HEK293 (cell line): ENCODE measurements around the gene ABCB9.
A peak's percentile ranks its signal among the peaks of the same experiment; 100 is the strongest.
"Not testable (repeated sequence)": the region's sequence is repeated elsewhere in the genome, so short reads cannot be mapped to it uniquely, and the experiment has no call there.

Experiments
- CTCF ChIA-PET: fragments of 350-600 bp; formaldehyde crosslinking; extraction: SDS; loops from one replicate; lab custom pipeline; 2021; ENCODE audit warnings: antibody characterized with exemption; lab: Yijun Ruan, JAX
- POLR2A ChIA-PET: fragments of 300-600 bp; formaldehyde crosslinking; extraction: SDS; loops from one replicate; lab custom pipeline; 2020; ENCODE audit warnings: antibody characterized with exemption, inconsistent platforms; lab: Yijun Ruan, JAX
- H3K27ac ChIP-seq: fragments of 200-500 bp; sonication (Bioruptor generic); 2 replicates; pipeline ENCODE4 v1.5.1; 2014; ENCODE audit warnings: low read depth, low read length, control low read depth, inconsistent platforms; ENCODE audit errors: extremely low read depth
- H3K36me3 ChIP-seq, 2 experiments: fragments of 200-500 bp in 1 of 2; sonication (Bioruptor generic) in 1 of 2; 1 replicate in 1 of 2; 2 replicates in 1 of 2; pipeline ENCODE4 v1.5.1; 2014 to 2017; ENCODE audit warnings: inconsistent platforms in 2 of 2, low read length in 2 of 2; ENCODE audit not compliant: control insufficient read depth in 2 of 2, insufficient read depth in 1 of 2
- H3K4me1 ChIP-seq: fragments of 200-500 bp; sonication (Bioruptor generic); 2 replicates; pipeline ENCODE4 v1.5.1; 2014; ENCODE audit warnings: mild to moderate bottlenecking, low read length, inconsistent platforms; ENCODE audit not compliant: control insufficient read depth, insufficient read depth
- H3K4me3 ChIP-seq: 2 replicates; pipeline ENCODE4 v1.5.1; 2011; ENCODE audit warnings: low read depth, mild to moderate bottlenecking, control low read depth, low read length, moderate library complexity
- H3K9me3 ChIP-seq: fragments of 200-500 bp; sonication (Bioruptor generic); 2 replicates; pipeline ENCODE4 v1.5.1; 2014; ENCODE audit warnings: low read depth, low read length, inconsistent platforms; ENCODE audit not compliant: control insufficient read depth, insufficient read depth
- EGR2 ChIP-seq: fragments of 450-650 bp; formaldehyde crosslinking; IDR thresholded peaks from 2 replicates; pipeline ENCODE4 v1.5.1; 2016; ENCODE audit warnings: low read depth, missing biosample characterization, missing genetic modification characterization
- GFI1B ChIP-seq: fragments of 450-650 bp; formaldehyde crosslinking; IDR thresholded peaks from 2 replicates; pipeline ENCODE4 v1.5.1; 2016; ENCODE audit warnings: missing biosample characterization, missing genetic modification characterization
- KLF10 ChIP-seq: fragments of 450-650 bp; IDR thresholded peaks from 2 replicates; pipeline ENCODE4 v1.5.1; 2018; ENCODE audit warnings: missing biosample characterization, mild to moderate bottlenecking, missing genetic modification characterization
- KLF8 ChIP-seq: fragments of 450-650 bp; formaldehyde crosslinking; IDR thresholded peaks from 2 replicates; pipeline ENCODE4 v1.5.1; 2016; ENCODE audit warnings: missing biosample characterization, missing genetic modification characterization
- PRDM1 ChIP-seq: fragments of 450-650 bp; formaldehyde crosslinking; IDR thresholded peaks from 2 replicates; pipeline ENCODE4; 2016; ENCODE audit warnings: missing biosample characterization, missing genetic modification characterization
- SP7 ChIP-seq: fragments of 450-650 bp; formaldehyde crosslinking; IDR thresholded peaks from 2 replicates; pipeline ENCODE4 v1.5.1; 2016; ENCODE audit warnings: missing biosample characterization, missing genetic modification characterization
- ZBTB7A ChIP-seq: fragments of 450-650 bp; formaldehyde crosslinking; IDR thresholded peaks from 2 replicates; pipeline ENCODE4 v1.5.1; 2016; ENCODE audit warnings: low read depth, missing biosample characterization, missing genetic modification characterization
- ZNF121 ChIP-seq: fragments of 450-650 bp; formaldehyde crosslinking; IDR thresholded peaks from 2 replicates; pipeline ENCODE4 v1.5.1; 2016; ENCODE audit warnings: missing biosample characterization, missing genetic modification characterization
- ZNF184 ChIP-seq: fragments of 450-650 bp; IDR thresholded peaks from 2 replicates; pipeline ENCODE4 v1.5.1; 2018; ENCODE audit warnings: missing biosample characterization, mild to moderate bottlenecking, missing genetic modification characterization
- ZNF600 ChIP-seq: fragments of 450-650 bp; formaldehyde crosslinking; IDR thresholded peaks from 2 replicates; pipeline ENCODE4 v1.5.1; 2016; ENCODE audit warnings: missing biosample characterization, missing genetic modification characterization
- ZNF843 ChIP-seq: fragments of 450-650 bp; formaldehyde crosslinking; IDR thresholded peaks from 2 replicates; pipeline ENCODE4 v1.5.1; 2016; ENCODE audit warnings: missing biosample characterization, missing genetic modification characterization
- TF ChIP-seq, protein P1 (sequence below): fragments of 450-650 bp; formaldehyde crosslinking; IDR thresholded peaks from 2 replicates; pipeline ENCODE4 v1.5.1; 2017; ENCODE audit warnings: missing biosample characterization, missing genetic modification characterization
- TF ChIP-seq, protein P2 (sequence below): fragments of 450-650 bp; formaldehyde crosslinking; IDR thresholded peaks from 2 replicates; pipeline ENCODE4 v1.5.1; 2016; ENCODE audit warnings: missing biosample characterization, missing genetic modification characterization, low read depth
- TF ChIP-seq, protein P3 (sequence below): fragments of 450-650 bp; formaldehyde crosslinking; IDR thresholded peaks from 2 replicates; pipeline ENCODE4 v1.5.1; 2017; ENCODE audit warnings: missing biosample characterization, missing genetic modification characterization
- TF ChIP-seq, protein P4 (sequence below): fragments of 450-650 bp; formaldehyde crosslinking; IDR thresholded peaks from 2 replicates; pipeline ENCODE4 v1.5.1; 2016; ENCODE audit warnings: missing biosample characterization, missing genetic modification characterization

Gene ABCB9

DNA sequence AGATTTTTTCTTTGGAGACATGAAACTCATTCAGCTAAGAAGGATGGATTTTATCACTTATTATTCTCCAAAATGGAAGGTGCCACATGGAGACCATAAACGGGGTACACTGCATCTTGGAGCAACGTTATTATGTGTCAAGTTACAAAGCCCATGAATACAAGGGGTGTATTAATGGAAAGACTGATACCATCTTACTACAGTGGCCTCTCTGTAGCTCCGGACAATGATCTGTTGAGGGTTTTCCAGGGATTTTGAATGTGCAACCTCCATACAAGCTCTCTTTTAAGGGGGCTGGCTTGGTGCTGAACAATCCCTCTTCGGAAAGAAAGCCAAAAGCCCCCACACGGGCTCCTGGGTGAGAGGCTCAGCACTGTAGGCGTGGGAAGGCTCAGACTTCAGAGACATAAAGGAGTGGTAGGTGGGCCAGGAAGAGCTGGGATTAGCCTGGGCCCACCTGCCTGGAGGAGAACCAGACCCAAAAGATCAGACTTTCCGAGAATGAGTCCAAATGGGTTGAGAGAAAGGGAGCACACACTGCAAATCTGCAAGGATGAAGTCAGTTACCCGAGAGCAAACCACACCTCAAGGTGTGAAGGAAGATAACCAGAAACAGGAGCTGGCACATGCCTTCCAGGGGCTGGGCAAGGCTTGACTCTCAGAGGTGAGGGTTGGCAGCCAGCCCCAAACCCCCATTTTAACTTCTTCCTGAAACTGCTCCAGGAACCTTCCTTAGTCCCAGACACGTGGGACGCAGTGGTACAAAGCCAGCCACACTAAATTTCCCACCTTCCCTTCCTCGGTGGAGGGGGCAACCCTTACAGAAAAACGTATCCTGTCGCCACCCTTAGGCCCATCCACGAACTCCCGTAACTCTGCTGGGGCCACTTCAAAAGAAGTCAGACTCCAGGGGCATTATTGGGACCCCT is 71.8 kb downstream of the ABCB9 start (continued):
- TF ChIP-seq, protein P1, sequence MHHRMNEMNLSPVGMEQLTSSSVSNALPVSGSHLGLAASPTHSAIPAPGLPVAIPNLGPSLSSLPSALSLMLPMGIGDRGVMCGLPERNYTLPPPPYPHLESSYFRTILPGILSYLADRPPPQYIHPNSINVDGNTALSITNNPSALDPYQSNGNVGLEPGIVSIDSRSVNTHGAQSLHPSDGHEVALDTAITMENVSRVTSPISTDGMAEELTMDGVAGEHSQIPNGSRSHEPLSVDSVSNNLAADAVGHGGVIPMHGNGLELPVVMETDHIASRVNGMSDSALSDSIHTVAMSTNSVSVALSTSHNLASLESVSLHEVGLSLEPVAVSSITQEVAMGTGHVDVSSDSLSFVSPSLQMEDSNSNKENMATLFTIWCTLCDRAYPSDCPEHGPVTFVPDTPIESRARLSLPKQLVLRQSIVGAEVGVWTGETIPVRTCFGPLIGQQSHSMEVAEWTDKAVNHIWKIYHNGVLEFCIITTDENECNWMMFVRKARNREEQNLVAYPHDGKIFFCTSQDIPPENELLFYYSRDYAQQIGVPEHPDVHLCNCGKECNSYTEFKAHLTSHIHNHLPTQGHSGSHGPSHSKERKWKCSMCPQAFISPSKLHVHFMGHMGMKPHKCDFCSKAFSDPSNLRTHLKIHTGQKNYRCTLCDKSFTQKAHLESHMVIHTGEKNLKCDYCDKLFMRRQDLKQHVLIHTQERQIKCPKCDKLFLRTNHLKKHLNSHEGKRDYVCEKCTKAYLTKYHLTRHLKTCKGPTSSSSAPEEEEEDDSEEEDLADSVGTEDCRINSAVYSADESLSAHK, result no peak
- no peak for TF ChIP-seq SP7 (tag by site-specific recombination)

DNA sequence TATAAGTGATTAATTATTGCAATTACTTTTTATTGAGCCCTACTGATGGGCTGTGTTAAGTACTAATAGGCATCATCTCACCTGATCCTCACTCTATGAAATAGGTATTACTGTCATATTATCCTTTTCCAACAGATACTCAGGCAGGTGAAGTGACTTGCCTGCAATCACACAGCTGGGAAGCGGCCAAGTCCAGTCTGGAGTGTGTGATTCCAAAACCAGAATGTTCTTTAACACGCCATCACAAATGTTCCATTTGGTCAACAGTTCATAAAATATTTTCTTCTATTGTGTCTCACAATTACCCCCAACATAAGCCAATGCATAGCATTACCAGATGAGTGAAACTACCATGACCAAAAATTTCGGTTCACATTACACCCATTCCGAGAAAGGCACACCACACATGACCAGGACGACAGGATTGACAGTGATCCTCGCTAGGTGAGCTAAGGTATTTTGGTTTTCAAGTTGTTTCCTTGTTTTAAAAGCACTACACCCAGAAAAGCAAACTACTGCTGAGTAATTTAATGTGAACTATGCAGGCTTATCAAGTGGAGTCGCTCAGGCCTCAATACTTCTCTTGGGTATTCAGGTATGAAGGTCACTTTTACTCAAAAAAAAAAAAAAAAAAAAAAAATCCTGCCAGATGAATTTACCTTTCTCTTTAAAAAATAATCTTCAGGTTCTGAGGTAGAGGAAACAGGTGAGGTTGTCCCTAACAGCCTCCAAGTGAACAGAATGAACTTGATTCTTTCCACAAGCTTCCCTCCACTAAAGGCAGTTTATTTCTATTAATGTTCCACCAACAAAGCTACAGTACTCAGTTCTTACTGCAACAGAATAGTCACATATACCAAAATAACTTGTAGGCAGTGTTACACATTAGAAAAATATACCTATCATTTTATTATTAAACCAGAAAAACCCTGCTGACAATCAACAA is 72.8 kb downstream of the ABCB9 start:
- CTCF ChIA-PET, result interaction anchor here (0.8 to 2.1 kb wide), 5 partner anchors 10 to 33 kb away, joined by 3 to 11 read pairs (median 5); no protein-coding TSS in a partner anchor
- Histone ChIP-seq H3K4me3 (no peak overlapping the region), H3K9me3 (no peaks in the 10 kb centered on the region), H3K4me1 (peaks cover 16% of the 10 kb centered on the region)
- TF ChIP-seq ZNF600 (tag by site-specific recombination), result peak; percentile 50
- TF ChIP-seq, protein P2, sequence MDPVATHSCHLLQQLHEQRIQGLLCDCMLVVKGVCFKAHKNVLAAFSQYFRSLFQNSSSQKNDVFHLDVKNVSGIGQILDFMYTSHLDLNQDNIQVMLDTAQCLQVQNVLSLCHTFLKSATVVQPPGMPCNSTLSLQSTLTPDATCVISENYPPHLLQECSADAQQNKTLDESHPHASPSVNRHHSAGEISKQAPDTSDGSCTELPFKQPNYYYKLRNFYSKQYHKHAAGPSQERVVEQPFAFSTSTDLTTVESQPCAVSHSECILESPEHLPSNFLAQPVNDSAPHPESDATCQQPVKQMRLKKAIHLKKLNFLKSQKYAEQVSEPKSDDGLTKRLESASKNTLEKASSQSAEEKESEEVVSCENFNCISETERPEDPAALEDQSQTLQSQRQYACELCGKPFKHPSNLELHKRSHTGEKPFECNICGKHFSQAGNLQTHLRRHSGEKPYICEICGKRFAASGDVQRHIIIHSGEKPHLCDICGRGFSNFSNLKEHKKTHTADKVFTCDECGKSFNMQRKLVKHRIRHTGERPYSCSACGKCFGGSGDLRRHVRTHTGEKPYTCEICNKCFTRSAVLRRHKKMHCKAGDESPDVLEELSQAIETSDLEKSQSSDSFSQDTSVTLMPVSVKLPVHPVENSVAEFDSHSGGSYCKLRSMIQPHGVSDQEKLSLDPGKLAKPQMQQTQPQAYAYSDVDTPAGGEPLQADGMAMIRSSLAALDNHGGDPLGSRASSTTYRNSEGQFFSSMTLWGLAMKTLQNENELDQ (tag by site-specific recombination), result no peak
- TF ChIP-seq, all 188 proteins: peak for 1
- POLR2A ChIA-PET, result interaction anchor here (0.7 to 0.8 kb wide), 2 partner anchors 339 to 1295 kb away, joined by 3 to 9 read pairs; partner anchors contain the start of genes MPHOSPH9 and MTRFR
- H3K36me3 ChIP-seq, result no peaks in the 10 kb centered on the region
- H3K27ac ChIP-seq, result no peak overlapping the region

DNA sequence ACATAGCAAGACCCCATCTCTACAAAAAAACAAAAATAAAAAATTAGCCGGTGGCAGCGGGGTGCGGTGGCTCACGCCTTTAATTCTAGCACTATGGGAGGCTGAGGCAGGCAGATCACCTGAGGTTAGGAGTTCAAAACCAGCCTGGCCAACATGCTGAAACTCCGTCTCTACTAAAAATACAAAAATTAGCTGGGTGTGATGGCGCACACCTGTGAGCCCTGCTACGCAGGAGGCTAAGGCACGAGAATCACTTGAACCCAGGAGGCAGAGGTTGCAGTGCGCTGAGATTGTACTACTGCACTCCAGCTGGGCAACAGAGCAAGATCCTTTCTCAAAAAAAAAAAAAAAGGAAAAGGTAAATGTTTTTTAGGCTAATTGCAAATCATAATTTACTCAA is 73.5 kb downstream of the ABCB9 start:
- H3K9me3 ChIP-seq, H3K36me3 ChIP-seq, H3K27ac ChIP-seq, POLR2A ChIA-PET, H3K4me3 ChIP-seq: not testable (repeated sequence)
- 0 out of 2 replicates have a peak, but pooled peaks have one; percentile 58 for TF ChIP-seq ZBTB7A
- TF ChIP-seq ZNF121, result peak; percentile 96
- peaks cover 22% of the 10 kb centered on the region for H3K4me1 ChIP-seq
- CTCF ChIA-PET, result interaction anchor here (0.7 to 1.4 kb wide), 2 partner anchors 25 to 60 kb away, joined by 3 read pairs; no protein-coding TSS in a partner anchor

DNA sequence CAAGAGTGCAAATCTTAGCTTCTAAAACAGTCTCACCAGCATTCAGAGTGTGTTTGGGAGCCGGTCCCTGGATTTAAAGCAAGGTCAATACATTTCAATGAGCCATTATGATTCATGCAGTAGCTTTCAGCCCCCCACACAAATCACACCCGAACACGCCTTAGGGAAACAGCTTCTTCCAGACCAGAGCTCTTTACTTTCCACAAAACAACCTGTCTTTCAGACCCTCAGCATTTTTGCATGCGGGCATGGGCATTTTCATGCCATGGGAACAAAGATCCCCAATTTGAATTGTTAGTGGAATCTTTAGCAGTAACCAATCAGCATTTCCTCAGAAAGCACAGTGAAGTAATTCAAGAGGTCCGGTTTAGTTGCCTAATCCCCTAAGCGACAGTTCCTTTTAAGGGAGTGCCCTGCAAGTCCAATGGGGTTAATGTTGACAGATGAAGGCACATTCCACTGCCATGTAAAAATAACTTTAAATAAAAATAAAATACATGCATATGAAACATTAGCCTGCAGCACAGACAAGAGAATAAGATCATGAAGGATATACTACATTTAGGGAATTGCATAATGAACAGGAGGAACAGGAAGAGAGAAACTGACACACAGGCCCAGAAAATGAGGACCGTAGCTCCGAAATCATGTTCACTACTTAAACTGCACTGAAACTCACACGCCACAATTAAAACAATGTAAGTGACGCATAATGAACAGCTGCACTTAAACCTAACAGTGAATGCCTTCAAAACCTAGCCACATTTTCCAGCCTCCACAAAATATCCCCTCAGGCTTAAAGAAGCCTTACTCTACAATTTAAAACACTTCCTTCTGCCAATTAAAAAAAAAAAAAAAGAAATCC is 74.4 kb downstream of the ABCB9 start:
- Histone ChIP-seq H3K4me1 (peaks cover 29% of the 10 kb centered on the region), H3K27ac (no peak overlapping the region), H3K9me3 (no peaks in the 10 kb centered on the region), H3K36me3 (no peaks in the 10 kb centered on the region), H3K4me3 (no peak overlapping the region)
- ChIA-PET POLR2A (interaction anchor here (0.6 to 1.4 kb wide), 3 partner anchors 10 to 327 kb away, joined by 3 to 4 read pairs (median 3); no protein-coding TSS in a partner anchor), CTCF (interaction anchor here (0.6 to 1.5 kb wide), 6 partner anchors 9 to 626 kb away, joined by 3 to 6 read pairs (median 3); no protein-coding TSS in a partner anchor)
- TF ChIP-seq KLF8 (tag by site-specific recombination) (0 out of 2 replicates have a peak, but pooled peaks have one; percentile 22), EGR2 (tag by site-specific recombination) (no peak), GFI1B (no peak), ZNF600 (tag by site-specific recombination) (peak; percentile 72; the same call in 1 of the 2 replicates), PRDM1 (tag by site-specific recombination) (peak; percentile 60), KLF10 (0 out of 2 replicates have a peak, but pooled peaks have one; percentile 43), ZNF843 (no peak), ZNF184 (0 out of 2 replicates have a peak, but pooled peaks have one; percentile 29)
- TF ChIP-seq, protein P3, sequence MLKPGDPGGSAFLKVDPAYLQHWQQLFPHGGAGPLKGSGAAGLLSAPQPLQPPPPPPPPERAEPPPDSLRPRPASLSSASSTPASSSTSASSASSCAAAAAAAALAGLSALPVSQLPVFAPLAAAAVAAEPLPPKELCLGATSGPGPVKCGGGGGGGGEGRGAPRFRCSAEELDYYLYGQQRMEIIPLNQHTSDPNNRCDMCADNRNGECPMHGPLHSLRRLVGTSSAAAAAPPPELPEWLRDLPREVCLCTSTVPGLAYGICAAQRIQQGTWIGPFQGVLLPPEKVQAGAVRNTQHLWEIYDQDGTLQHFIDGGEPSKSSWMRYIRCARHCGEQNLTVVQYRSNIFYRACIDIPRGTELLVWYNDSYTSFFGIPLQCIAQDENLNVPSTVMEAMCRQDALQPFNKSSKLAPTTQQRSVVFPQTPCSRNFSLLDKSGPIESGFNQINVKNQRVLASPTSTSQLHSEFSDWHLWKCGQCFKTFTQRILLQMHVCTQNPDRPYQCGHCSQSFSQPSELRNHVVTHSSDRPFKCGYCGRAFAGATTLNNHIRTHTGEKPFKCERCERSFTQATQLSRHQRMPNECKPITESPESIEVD (tag by site-specific recombination), result peak; percentile 69
- TF ChIP-seq, protein P4, sequence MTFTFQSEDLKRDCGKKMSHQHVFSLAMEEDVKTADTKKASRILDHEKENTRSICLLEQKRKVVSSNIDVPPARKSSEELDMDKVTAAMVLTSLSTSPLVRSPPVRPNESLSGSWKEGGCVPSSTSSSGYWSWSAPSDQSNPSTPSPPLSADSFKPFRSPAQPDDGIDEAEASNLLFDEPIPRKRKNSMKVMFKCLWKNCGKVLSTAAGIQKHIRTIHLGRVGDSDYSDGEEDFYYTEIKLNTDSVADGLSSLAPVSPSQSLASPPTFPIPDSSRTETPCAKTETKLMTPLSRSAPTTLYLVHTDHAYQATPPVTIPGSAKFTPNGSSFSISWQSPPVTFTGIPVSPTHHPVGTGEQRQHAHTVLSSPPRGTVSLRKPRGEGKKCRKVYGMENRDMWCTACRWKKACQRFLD (tag by site-specific recombination), result no peak
